Cerebellar cortex (tissue), 1 donor: ENCODE measurements around the gene LRP2BP.
"Not testable (repeated sequence)": the region's sequence is repeated elsewhere in the genome, so short reads cannot be mapped to it uniquely, and the experiment has no call there.

Experiments
- DNase-seq: peaks from one replicate; pipeline ENCODE4 v3.0.0-alpha.2; 2015; ENCODE audit warnings: low spot score

LRP2BP gene

GRCh38 chr4:185395956-185396723 lies 416 bp upstream of the LRP2BP start:
- DNase-seq = peak; percentile 97

DNA sequence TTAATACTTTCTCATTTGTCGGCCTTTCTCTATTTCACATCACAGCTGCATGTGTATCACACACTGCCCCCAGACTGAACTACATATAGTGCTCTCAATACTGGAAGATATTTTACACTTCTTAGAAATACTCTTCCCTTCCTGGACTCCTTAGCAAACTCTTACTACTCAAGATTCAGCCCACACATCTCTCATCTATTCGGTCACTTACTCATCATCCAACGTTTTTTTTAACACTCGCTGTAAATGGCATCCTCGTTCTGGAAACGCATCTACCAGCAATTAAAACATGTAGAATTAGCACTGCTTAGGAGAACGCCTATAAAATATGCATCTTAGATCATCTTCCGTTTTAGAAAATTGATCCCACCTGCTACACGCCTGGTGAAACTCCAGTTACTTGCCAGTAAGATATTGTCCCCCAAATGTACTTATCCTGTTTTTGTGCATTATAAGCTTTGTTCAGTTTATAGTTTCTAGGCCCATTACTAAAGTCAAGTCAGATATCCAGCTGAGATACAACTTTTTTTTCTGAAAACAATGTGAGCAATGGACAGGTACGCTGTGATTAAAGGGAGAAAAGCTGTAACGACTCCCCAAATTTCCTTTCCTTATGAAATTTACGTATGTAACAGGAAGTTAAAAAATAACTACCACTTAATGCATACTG lies 1.0 kb downstream of the LRP2BP start:
- DNase-seq = no peak

- no peak for DNase-seq
Measured at GRCh38 chr4:185392156-185392555, 3.6 kb downstream of the LRP2BP start.

GRCh38 chr4:185390941-185391340 lies 4.8 kb downstream of the LRP2BP start:
- no peak for DNase-seq

DNA sequence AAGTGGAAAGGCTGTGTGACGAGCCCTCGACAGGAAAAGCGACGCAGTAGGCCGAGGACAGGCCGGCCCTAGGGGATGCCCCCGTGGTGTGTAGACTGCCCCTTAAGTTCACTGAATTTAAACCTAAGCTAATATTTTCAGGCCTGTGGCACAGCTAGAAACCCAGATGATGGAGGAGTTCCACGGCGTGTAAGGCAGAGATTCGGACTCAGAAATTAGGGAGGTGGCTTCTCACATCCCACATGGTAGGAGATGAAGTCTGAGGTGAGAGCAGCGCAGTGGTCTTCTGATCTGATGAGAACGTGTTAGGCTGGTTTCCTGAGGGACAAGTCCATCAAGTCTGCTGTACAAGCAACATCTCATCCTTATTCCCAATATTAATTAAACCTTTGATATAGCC lies 7.8 kb downstream of the LRP2BP start:
- DNase-seq = no peak

DNA sequence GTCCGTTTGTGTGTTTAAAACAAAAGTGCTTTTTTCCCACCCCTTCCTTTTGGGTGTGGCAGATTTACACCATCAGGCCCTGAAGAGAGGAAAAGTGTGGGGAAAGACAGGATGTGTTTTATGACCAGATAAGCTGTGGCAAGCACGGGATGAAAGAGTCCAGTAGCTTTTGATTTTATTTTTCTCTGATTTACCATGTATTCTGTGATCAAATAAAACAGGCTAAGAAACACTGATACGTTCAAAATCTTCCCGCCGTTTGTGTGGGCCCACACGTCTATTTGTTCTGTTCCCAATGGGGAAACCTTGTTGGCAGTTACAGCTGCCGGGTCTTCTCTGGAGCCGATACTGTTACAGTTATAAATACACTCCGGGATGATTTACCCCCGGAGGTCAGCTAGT lies 10.8 kb downstream of the LRP2BP start:
- no peak for DNase-seq

DNA sequence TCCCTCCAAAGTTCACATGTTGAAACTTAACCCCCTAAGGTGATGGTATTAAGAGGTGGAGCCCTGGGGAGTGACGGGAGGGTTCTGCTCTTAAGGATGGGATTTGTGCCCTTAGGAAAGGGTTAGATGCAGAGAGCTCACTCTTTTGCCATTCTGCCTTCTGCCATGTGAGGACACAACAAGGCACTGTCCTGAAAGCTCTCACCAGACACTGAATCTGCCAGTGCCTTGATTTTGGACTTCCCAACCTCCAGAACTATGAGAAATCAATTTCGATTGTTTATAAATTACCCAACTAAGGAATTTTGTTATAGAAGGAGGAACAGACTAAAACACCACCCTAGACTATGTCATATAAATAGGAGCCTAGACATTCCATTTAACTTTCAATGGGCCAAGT lies 11.7 kb downstream of the LRP2BP start:
- no peak for DNase-seq

GRCh38 chr4:185383451-185383850 lies 12.3 kb downstream of the LRP2BP start:
- no peak for DNase-seq

DNA sequence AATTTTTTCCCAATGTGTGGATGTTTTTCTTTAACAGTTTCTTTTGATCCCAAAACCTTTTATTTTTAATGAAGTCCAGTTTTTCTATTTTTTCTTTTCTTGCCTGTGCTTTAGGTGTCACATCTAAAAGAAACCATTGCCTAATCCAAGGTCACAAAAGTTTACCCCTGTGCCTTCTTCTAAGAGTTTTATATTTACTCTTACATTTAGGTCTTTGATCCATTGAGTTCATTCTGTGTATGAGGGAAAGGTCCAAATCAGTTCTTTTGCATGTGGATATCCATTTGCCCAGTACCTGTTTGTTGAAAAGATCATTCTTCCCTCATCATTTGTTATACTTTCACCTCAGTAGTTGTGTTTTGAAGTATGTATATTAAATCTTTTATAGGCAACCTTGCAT lies 13.0 kb downstream of the LRP2BP start:
- DNase-seq = no peak

DNA sequence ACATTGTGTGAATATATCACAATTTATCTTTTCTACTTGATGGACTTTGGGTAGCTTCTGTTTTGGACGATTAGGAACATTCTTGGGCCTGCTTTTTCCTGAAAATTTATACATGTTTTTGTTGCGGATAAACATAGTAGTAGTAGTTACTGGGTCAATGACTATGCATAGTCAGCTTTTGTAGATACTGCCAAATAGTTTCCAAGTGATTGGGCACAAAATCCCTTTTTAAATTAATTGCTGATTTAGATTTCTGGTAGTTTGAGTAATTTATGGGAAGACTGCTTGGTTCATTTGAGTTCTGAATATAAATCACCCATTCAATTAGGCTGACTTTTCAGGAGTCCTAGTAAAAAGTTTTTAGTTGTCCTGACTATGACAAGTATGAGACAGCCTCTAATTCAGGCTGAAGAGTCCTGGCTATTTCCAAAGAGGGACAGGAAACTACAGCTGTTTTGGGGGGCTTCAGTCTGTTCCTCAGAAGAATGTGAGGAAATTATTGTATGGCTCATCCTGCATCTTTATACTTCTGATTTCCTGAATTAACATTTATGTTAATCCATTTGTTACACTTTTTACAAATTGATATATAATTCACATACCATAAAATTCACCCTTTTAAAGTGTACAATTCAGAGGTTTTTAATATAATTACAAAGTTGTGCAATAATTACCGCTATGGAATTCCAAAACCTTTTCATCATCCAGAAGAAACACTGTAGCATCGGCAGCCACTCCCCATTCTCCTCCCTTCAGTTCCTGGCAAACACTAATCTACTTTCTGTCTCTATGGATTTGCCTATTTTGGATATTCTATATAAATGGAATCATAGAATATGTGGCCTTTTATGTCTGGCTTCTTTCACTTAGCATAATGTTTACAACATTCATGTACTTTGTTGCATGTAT lies 14.2 kb downstream of the LRP2BP start:
- no peak for DNase-seq

GRCh38 chr4:185380320-185380719 lies 15.4 kb downstream of the LRP2BP start:
- DNase-seq = no peak

GRCh38 chr4:185379326-185380295 lies 16.1 kb downstream of the LRP2BP start:
- DNase-seq = no peak

GRCh38 chr4:185378264-185378663 lies 17.5 kb downstream of the LRP2BP start:
- no peak for DNase-seq

- DNase-seq = no peak
Measured at GRCh38 chr4:185374573-185374972, 21.2 kb downstream of the LRP2BP start.

DNA sequence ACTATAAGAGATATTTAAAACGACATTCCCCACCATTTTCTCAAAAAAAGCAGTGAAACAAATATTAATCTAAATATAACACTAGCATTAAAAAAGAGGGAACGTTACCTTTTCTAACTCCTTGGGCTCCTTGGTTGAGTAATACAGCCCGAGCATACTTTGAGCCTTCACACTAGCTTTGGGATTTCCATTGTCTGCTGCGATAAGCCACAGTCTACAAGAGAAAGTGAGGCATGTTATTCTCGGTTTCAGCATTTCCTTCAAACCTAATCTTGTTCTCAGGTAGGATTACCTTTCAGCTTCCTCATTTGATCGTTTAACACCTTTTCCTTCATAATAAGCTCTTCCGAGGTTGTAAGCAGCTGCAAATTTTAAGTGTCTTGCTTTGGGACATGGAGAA lies 21.7 kb downstream of the LRP2BP start:
- no peak for DNase-seq

- DNase-seq = no peak
Measured at GRCh38 chr4:185371702-185372101, 24.0 kb downstream of the LRP2BP start.

DNA sequence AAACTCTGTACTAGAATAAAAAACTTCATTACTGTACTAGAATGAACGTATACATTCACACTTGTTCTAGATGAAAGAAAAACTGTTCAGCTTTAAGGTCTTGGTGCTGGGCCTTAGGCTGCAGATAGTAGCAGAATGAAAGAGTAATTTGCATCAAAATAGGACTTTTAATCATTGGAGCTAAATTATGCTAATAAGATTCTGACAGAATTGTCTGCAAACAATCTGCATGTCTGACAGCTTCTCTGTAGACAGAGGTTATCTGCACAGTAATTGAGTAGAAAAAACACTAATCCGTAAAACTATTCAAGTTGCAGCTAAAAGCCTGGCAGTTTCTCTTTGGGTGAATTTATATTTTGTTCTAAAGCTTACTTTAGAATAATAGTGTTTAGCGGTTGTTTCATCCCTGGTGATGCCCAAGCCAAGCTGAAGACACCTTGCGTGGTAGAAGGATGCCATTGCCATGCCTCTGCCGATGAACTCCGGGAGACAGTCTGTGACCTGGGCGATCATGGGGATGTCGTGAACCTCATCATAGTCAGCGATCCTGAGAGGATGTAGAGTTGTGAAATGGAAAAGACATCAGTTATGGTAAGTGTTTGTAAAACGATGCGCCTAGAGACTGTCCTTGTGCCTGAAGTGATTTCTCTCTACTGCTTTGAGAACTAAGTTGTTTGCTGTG lies 25.3 kb downstream of the LRP2BP start:
- no peak for DNase-seq

DNA sequence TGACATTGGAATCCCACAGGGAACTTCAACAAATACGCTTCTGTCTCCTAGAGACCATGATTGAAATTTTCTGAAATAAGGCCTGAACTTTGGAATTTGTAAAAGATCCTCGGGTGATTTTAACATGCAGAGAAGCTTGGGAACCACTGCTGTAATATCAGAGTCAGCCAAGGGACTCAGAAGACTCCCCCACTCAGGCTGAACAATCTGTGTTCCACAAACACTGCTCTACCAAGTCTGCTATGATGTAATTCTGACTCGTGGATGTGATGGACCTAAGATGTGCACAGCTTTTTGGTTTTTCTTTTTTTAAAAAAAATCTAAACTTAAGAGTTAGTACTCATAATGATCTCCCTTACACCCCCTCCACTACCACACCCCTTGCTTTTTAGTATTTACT lies 26.0 kb downstream of the LRP2BP start:
- no peak for DNase-seq

DNA sequence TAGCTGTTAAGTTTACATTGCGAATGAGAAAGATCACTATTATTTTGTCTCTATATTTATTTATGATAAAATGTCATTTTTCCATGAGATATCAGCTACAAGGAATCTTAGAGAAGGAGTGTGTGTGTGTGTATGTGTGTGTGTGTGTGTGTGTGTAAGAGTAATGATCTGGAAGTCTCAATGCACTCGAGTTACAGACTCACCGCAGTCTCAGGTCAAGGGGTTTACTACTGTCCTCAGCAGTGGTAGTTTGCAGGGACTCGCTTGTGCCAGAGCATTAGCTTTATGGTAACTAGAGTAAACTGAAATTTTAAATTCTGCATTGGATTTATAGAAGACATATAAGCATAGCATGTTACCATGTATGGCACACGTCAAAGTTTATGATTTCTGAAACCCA lies 30.8 kb downstream of the LRP2BP start:
- no peak for DNase-seq

DNA sequence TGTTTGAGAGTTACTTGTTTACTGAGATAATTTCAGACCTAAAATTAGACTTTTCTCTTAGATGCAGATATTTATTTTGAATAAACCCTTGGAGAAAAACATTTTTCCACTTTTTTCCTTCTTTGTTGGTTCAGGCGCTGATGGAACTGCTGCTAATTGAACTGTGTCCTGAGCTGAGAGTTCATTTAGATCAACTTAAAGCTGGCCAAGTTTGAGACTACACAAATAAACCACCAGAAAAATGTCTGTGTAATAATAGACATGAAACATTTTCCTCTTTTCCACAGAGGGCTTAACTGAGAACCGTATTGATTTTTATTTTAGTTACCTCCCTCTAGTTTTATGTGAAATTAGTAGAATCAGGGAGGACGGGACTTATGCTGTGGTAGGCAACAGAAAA lies 32.5 kb downstream of the LRP2BP start:
- no peak for DNase-seq

- not testable (repeated sequence) for DNase-seq
Measured at GRCh38 chr4:185362570-185362969, 33.2 kb downstream of the LRP2BP start.
